Cardiac muscle cell (in vitro differentiated cells and primary cell): ENCODE results near the gene MMP17. TPM values are rescaled to one million over a fixed set of nuclear protein-coding genes. Genes with fewer than 3 reads are reported as not detected.

Experiments
- DNase-seq, 2 donors: peaks; one replicate each; pipeline versions ENCODE4 v3.0.0 to v3.0.0-alpha.2; 2010 to 2017; ENCODE audit warnings: low read depth in 1 of 2, low spot score in 1 of 2
- H3K27ac ChIP-seq: fragments of 200-600 bp; sonication (generic); 2 replicates; pipeline ENCODE4 v1.5.1; 2016
- H3K27me3 ChIP-seq: fragments of 200-600 bp; sonication (generic); 2 replicates; pipeline ENCODE4 v1.6.0; 2016; ENCODE audit warnings: control low read depth
- H3K36me3 ChIP-seq: fragments of 200-600 bp; sonication (generic); 2 replicates; pipeline ENCODE4 v1.5.1; 2016; ENCODE audit warnings: control low read depth
- H3K4me1 ChIP-seq: fragments of 200-600 bp; sonication (generic); 2 replicates; pipeline ENCODE4 v1.8.1; 2017; ENCODE audit warnings: low read depth, mild to moderate bottlenecking, mixed run types
- H3K4me3 ChIP-seq: fragments of 200-600 bp; sonication (generic); 2 replicates; pipeline ENCODE4 v1.5.1; 2016; ENCODE audit warnings: mild to moderate bottlenecking
- H3K9me3 ChIP-seq: fragments of 200-600 bp; sonication (generic); 2 replicates; pipeline ENCODE4 v1.5.1; 2017; ENCODE audit warnings: low read depth, mild to moderate bottlenecking, control low read depth
- CTCF ChIP-seq: IDR thresholded peaks from 2 replicates; pipeline ENCODE4 v1.5.1; 2012; ENCODE audit warnings: low read depth, mild to moderate bottlenecking, low read length
- polyA plus RNA-seq: library from polyadenylated mRNA; unstranded; fragments of >200 nt; fragmentation: Nextera tagmentation; extraction: Ambion mirVana; gene quantifications from 2 replicates; pipeline ENCODE4 v1.2.1, GENCODE V29; 2016
- total RNA-seq: library from RNA; depleted of rRNA; stranded (reverse); fragments of >200 nt; gene quantifications from 2 replicates; pipeline ENCODE4 v1.2.3, GENCODE V29; 2016

Gene MMP17
- total and polyA plus RNA-seq, 2 experiments from 2014 or later: 0.71 TPM; not detected in 1

- DNase-seq: no peak
- no peak for TF ChIP-seq CTCF
- no peaks in the 10 kb centered on the region for H3K27me3 ChIP-seq
- no peaks in the 10 kb centered on the region for H3K4me1 ChIP-seq
- no peaks in the 10 kb centered on the region for H3K36me3 ChIP-seq
- H3K4me3 ChIP-seq: no peak overlapping the region
- H3K9me3 ChIP-seq: no peaks in the 10 kb centered on the region
- no peak overlapping the region for H3K27ac ChIP-seq
Observed at GRCh38 chr12:131857908-131858850, 30.0 kb downstream of the MMP17 start.

DNA sequence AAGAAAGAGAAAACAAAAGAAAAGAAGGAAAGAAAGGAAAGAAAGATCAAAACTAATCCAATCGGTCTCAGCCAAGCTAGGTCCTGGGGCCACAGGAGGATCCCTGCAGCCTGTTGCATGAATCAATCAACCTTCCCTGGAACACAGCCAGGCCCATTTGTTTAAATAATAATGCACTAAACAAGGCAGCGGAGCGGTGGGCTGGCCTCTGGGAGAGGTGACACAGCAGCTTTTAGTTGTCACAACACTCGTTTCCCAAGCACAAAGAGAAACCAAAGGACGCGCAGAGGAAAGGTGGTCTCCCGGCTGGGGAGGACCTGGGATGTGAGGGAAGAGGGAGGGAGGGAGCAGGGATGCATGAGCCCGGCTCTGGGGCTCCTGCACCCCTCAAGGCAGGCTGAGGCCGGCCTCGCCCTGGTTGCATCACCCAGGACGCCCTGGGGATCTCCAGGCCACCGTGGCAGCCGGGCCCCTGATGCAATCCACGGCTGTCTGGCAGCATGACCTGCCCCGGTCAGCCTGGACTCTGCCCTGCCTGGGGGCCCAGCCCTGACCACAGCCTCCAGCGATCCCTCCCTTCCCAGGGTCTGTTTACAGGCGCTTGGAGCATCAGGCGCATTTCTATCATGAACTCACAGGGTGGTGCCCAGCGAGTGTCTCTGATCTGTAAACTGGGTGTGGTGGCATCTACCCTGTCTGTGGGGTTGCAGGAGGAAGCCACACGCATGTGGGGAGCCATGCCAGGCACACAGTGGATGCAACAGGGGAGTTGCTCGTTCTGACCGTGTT, 32.5 kb downstream of the MMP17 start:
- no peak overlapping the region for H3K4me3 ChIP-seq
- DNase-seq: peak in 1 of 2 donors; percentile 76
- no peaks in the 10 kb centered on the region for H3K27me3 ChIP-seq
- H3K36me3 ChIP-seq: no peaks in the 10 kb centered on the region
- no peak for TF ChIP-seq CTCF
- H3K9me3 ChIP-seq: no peaks in the 10 kb centered on the region
- H3K4me1 ChIP-seq: no peaks in the 10 kb centered on the region
- H3K27ac ChIP-seq: no peak overlapping the region

DNA sequence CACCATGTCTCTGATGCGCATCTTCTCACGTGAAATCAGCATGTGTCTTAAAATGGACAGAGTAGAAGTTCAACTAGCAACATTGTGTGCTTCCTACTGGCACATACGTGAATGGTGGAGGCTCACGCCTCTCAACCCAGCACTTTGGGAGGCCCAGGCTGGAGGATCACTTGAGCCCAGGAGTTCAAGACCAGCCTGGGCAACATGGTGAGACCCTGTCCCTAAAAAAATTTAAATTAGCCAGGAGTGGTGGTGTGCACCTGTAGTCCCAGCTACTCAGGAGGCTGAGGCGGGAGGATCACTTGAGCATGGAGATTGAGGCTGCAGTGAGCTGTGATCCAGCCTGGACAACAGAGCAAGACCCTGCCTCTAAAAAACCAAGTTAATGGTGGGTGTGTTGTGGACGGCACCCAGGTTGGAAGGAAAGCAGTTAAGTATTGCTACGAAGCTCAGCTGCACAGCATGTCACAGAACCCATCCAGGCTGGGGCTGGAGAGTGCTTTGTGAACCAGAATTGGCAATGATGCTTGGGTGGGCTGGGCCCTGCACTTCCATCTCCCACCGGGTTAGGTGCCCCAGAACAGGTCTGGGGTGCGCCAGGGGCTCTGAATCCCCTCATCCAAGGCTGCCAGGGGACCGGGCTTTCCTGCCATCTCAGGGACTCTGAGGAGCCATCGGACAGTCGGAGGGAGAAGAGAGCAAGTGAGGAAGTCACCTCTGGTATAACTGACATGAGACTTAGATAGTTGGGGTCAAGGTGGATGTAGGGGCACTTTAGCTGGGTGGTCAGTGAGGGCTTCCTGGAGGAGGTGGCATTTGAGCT, 33.3 kb downstream of the MMP17 start:
- Histone ChIP-seq H3K36me3 (no peaks in the 10 kb centered on the region), H3K4me1 (no peaks in the 10 kb centered on the region), H3K27me3 (no peaks in the 10 kb centered on the region), H3K27ac (no peak overlapping the region), H3K4me3 (no peak overlapping the region), H3K9me3 (no peaks in the 10 kb centered on the region)
- no peak for TF ChIP-seq CTCF
- no peak for DNase-seq

GRCh38 chr12:131862084-131862441, 33.9 kb downstream of the MMP17 start:
- TF ChIP-seq CTCF: no peak
- DNase-seq: no peak
- no peaks in the 10 kb centered on the region for H3K4me1 ChIP-seq
- no peaks in the 10 kb centered on the region for H3K27me3 ChIP-seq
- H3K4me3 ChIP-seq: no peak overlapping the region
- H3K27ac ChIP-seq: no peak overlapping the region
- no peaks in the 10 kb centered on the region for H3K9me3 ChIP-seq
- no peaks in the 10 kb centered on the region for H3K36me3 ChIP-seq

- TF ChIP-seq CTCF: no peak
- no peaks in the 10 kb centered on the region for H3K36me3 ChIP-seq
- no peak overlapping the region for H3K4me3 ChIP-seq
- H3K27ac ChIP-seq: no peak overlapping the region
- H3K4me1 ChIP-seq: no peaks in the 10 kb centered on the region
- DNase-seq: no peak
- no peaks in the 10 kb centered on the region for H3K9me3 ChIP-seq
- H3K27me3 ChIP-seq: no peaks in the 10 kb centered on the region
Observed at GRCh38 chr12:131862600-131862993, 34.4 kb downstream of the MMP17 start.
